AG10803 (cell line): ENCODE data around the gene ISCA2.

Experiments used
- DNase-seq: peaks from one replicate; pipeline ENCODE4 v3.0.0; 2010; ENCODE audit warnings: low read depth
- H3K4me3 ChIP-seq: 2 replicates; pipeline ENCODE4 v1.5.1; 2011; ENCODE audit warnings: mild to moderate bottlenecking, low read length, control low read depth
- CTCF ChIP-seq: conservative IDR thresholded peaks from 2 replicates; pipeline ENCODE4 v1.5.1; 2011; ENCODE audit warnings: mild to moderate bottlenecking, low read length, control low read depth, inconsistent platforms

The ISCA2 gene

DNA sequence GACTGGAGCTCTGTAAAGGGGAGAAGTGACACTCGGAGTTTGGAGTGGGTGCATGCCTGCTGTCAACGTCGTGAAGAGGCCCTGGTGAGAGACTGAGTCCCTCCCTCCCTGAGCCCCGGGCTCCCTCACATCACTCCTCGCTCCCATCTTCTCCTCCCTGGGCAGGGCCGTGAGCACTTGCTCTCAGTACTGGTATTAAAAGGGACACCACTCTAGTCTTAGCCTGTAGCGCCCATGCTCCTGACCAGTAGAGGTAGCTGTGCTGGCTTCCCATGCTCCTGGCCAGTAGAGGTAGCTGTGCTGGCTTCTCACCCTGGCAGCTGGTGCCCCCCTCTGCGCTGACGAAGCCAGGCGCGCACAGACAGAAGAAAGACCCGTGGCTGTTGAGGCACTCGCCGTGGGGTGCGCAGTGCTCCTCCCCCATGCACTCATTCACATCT lies 14.7 kb downstream of the ISCA2 start:
- peak; percentile 32 for TF ChIP-seq CTCF
- H3K4me3 ChIP-seq, result no peak overlapping the region
- DNase-seq, result no peak

GRCh38 chr14:74508844-74509428 lies 15.4 kb downstream of the ISCA2 start:
- no peak for DNase-seq
- no peak for TF ChIP-seq CTCF
- H3K4me3 ChIP-seq, result no peak overlapping the region

DNA sequence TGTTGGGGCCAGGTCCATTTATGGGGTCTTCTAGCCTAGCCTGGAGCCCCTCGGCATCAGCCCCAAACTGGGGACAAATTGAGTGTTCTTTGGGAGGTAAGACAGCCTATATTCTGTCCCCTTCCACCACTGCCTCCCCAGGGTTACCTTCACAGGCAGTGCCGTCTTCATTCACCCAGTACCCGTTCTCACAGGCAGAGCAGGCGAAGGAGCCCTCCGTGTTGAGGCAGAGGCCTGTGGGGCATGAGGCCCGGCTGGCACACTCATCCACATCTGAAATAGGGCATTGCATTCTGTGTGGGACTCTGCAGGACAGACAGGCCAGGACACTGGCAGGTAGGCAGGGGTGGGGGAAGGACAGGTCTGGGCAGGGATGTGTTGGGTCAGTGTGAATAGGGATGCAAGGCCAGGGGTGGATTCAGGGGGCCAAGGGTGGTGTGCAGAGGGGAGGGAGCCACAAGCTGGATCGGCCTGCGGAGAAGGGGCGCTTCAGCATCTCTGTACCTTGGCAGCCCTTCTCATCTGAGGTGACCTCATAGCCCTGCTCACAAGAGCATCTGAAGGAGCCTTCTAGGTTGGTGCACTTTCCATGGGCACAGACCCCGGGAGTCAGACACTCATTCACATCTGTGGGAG lies 16.1 kb downstream of the ISCA2 start:
- TF ChIP-seq CTCF, result no peak
- DNase-seq, result no peak
- no peak overlapping the region for H3K4me3 ChIP-seq

DNA sequence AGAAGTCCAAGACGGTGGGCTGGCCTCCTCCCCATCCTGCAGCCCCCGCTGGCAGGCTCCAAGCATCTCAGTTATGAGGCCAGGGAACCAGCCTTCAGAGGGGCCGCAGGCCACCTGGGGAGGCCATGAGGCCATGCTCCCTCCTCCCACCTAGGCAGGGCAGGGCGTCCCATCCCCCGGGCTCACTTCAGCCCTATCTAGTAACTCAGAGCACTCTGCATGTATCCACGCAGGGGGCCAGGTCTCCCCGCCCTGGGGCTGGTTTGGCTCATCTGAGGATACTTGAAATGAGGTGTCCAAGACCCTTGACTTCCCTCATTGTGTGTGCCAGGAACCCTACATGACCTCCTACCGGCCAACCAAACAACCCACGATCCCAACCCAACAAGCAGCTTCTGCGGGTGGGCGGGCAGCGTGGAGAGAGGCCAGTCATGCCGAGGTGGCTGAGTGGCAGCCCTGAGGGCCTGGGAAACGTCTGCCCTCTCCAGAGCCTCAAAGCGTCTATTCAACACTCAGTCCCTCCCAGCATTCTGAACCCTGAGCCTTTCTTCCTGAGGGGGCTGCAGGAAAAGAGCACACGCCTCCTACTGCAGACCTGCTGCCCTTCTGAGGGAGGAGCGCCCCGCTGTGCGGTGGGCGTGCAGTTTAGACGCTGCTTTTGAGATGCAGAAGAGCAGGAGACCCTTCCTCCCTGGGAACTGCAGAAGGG lies 16.8 kb downstream of the ISCA2 start:
- TF ChIP-seq CTCF, result no peak
- DNase-seq, result no peak
- no peak overlapping the region for H3K4me3 ChIP-seq

- no peak for TF ChIP-seq CTCF
- DNase-seq, result peak; percentile 50
- H3K4me3 ChIP-seq, result no peak overlapping the region
These were observed 17.4 kb downstream of the ISCA2 start for GRCh38 chr14:74510959-74511409.

GRCh38 chr14:74511966-74512830 lies 18.6 kb downstream of the ISCA2 start:
- DNase-seq, result no peak
- TF ChIP-seq CTCF, result no peak

More at GRCh38 chr14:74511966-74512830, 18.6 kb downstream of the ISCA2 start:
- H3K4me3 ChIP-seq, result no peak overlapping the region
